GM10266 (cell line): Measurements from ENCODE around the gene NHERF2.

ENCODE experiments used
- DNase-seq: peaks from one replicate; pipeline ENCODE4 v3.0.0; 2012; ENCODE audit errors: extremely low spot score
- CTCF ChIP-seq: IDR thresholded peaks from 2 replicates; pipeline ENCODE4 v1.5.1; 2012; ENCODE audit warnings: mild to moderate bottlenecking, low read depth; ENCODE audit not compliant: control insufficient read depth, insufficient read depth; ENCODE audit errors: missing control alignments

The NHERF2 gene

GRCh38 chr16:1998852-1999801, 27.6 kb upstream of the NHERF2 start:
- no peak for DNase-seq
- TF ChIP-seq CTCF, result no peak

GRCh38 chr16:1999866-2000514, 26.7 kb upstream of the NHERF2 start:
- no peak for DNase-seq
- no peak for TF ChIP-seq CTCF

DNA sequence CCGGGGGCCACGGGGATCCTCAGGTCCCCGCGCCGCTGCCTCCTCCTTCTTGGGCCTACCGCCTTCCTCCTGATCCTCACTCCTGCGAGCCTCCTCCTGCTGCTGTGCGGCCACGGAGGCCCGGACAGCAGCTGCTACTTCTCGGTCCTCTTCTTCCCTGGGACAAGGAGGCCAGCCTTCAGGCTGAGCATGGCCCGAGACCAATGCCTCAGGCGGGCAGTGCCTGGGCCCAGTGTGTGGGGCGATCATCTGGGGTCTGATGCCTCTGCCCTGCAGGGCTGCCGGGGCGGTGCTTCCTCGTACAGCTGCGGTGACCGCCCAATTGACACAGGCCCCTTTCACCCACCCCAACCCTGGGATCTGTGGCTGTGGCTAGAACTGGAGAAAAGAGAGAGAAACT, 25.7 kb upstream of the NHERF2 start:
- DNase-seq, result no peak
- TF ChIP-seq CTCF, result no peak

- TF ChIP-seq CTCF, result no peak
- no peak for DNase-seq
Measured at GRCh38 chr16:2001456-2002355, 25.0 kb upstream of the NHERF2 start.

GRCh38 chr16:2002406-2003230, 24.1 kb upstream of the NHERF2 start:
- no peak for TF ChIP-seq CTCF

DNA sequence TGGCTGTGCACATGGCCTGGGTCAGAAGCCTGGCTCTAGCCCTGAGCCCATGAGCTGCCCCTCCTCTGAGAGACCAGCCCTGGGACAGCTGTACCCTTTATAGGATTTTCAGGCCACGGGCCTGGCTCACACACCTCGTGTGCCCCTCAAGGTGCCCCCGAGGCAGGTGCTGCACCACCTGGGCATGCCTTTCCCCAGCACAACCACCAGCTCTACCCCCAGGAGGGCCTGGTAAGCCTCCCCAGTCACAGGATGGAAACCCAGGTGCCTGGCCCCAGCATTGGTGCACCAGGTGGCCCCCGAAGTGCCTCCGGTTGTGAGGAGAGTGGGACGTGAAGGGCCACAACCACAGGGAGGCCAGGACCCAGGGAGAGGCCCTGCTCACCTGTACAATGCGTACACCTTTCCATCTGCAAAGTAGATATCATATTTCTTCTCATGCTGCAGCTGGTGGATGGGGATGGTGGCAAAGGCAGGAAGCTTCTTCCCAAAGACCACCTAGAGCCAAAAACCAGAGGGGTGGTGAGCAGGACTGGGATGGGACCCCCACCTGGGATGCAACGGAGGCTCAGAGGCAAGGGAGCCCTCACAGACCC, 23.4 kb upstream of the NHERF2 start:
- no peak for DNase-seq
- TF ChIP-seq CTCF, result no peak

More at GRCh38 chr16:2002406-2003230, 24.1 kb upstream of the NHERF2 start:
- DNase-seq, result no peak
